Measurements from ENCODE around the gene RIMBP2.

GRCh38 chr12:130665753-130666152 lies 50.3 kb downstream of the RIMBP2 start:
- TF ChIP-seq EZH2 (IDR thresholded peaks at IDR 0.05; ENCODE audit: insufficient read depth, poor library complexity, severe bottlenecking) = no peak
- no peak for TF ChIP-seq EZH2phosphoT487 (IDR thresholded peaks at IDR 0.05; ENCODE audit: insufficient read depth, low read depth)
